ENCODE data around the gene DGLUCY. TPM values are rescaled to one million over a fixed set of nuclear protein-coding genes. Genes with fewer than 3 reads are reported as not detected.

Gene DGLUCY
- total and polyA plus RNA-seq, 2 experiments from 2014 or later = 15.2 to 15.7 TPM

DNA sequence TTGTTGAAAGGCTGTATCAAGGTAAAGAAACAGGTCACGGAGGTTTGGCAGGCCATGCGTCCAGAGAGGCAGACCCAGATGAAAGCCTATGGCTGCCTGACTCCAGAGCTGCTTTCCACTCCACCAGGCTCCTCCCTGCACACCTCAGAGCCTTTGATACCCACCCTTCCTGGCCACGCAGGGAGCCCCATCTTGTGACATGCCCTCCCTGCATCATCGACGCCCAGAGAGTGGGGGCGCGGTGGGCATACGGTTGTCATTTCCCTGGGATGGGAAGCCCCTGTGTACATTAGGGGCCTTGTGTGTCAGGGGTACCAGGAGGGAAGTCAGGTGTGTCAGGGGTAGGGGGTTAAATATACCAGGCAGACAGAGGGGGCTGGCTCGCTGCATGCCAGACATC lies 160.9 kb downstream of the DGLUCY start:
- TF ChIP-seq EZH2 (IDR thresholded peaks at IDR 0.05; ENCODE audit: insufficient read depth, poor library complexity, severe bottlenecking) (no peak), EZH2phosphoT487 (IDR thresholded peaks at IDR 0.05; ENCODE audit: insufficient read depth, low read depth) (no peak)
- Histone ChIP-seq H3K9me2 (ENCODE audit: insufficient read depth) (no peaks in the 10 kb centered on the region), H3K36me3 (ENCODE audit: low read depth) (no peaks in the 10 kb centered on the region), H3K9me3 (ENCODE audit: low read depth) (no peaks in the 10 kb centered on the region), H2AFZ (no peak overlapping the region), H3K4me1 (ENCODE audit: insufficient read depth) (peaks cover 1% of the 10 kb centered on the region; the same call in 1 of the 2 replicates), H3K79me2 (ENCODE audit: insufficient read depth) (no peaks in the 10 kb centered on the region), H3K4me3 (no peak overlapping the region), H4K20me1 (ENCODE audit: insufficient read depth) (no peaks in the 10 kb centered on the region), H3K9ac (no peak overlapping the region), H3F3A (ENCODE audit: insufficient read depth) (no peaks in the 10 kb centered on the region), H3K4me2 (ENCODE audit: unreplicated experiment) (no peak overlapping the region), H3K27me3 (replicated peaks; ENCODE audit: insufficient read depth) (no peaks in the 10 kb centered on the region), H3K27ac (no peak overlapping the region)
- no peak for DNase-seq
- WGBS, 2 experiments (ENCODE audit: low coverage in 1 of 2, low lambda C conversion rate in 2 of 2, missing lambda C conversion rate in 2 of 2) = 90 to 93% methylated on average over 9 of the region's 9 CpGs
- in situ Hi-C loops (cut with MboI) = no loop called here

Small RNA genes within 50 kb of the gene (small RNA-seq; reads per million reads assigned to genes)
- gene RNU7-30P (ENCODE audit: low read depth, low replicate concordance) = not detected
- gene SNORA11B (ENCODE audit: low read depth, low replicate concordance) = not detected

Other genes with a start within 250 kb of the DGLUCY start
- under 0.01 and 1.2 TPM in 2 replicates for gene RPS6KA5, start 53.4 kb upstream of the DGLUCY start, total RNA-seq (2014; rRNA removed; shearing (Covaris generic))
- 0.54 and 0.61 TPM in 2 replicates for gene RPS6KA5, start 53.4 kb upstream of the DGLUCY start, polyA plus RNA-seq (2016; fragmentation: Nextera tagmentation; extraction: Ambion mirVana)
- gene GPR68, start 130.6 kb downstream of the DGLUCY start, total RNA-seq (2014; rRNA removed; shearing (Covaris generic)) = 8.6 and 10.6 TPM in 2 replicates
- 5.1 and 5.7 TPM in 2 replicates for gene GPR68, start 130.6 kb downstream of the DGLUCY start, polyA plus RNA-seq (2016; fragmentation: Nextera tagmentation; extraction: Ambion mirVana)

Data from GM23248 (cell line).